ENCODE measurements around the gene TIMP1.

DNA sequence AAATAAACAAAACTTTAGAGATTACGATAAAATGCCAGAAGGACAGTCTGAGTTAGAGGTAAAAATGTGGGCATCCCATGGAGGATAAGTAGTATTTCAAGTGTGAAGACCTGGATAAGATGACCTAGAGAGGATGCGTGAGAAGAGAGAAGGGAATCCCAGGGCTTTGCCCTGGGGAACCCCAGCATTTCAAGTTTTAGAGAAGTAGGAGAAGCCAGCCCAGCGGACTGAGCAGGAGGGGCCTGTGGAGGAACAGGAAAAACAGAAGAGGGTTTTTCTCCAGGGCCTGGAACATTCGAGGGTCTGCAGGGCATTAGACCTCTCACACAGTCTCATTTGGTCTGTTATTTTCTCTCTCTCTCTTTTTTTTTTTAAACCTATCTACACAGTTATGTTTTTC, 50.4 kb downstream of the TIMP1 start:
- TF ChIP-seq, protein P1, sequence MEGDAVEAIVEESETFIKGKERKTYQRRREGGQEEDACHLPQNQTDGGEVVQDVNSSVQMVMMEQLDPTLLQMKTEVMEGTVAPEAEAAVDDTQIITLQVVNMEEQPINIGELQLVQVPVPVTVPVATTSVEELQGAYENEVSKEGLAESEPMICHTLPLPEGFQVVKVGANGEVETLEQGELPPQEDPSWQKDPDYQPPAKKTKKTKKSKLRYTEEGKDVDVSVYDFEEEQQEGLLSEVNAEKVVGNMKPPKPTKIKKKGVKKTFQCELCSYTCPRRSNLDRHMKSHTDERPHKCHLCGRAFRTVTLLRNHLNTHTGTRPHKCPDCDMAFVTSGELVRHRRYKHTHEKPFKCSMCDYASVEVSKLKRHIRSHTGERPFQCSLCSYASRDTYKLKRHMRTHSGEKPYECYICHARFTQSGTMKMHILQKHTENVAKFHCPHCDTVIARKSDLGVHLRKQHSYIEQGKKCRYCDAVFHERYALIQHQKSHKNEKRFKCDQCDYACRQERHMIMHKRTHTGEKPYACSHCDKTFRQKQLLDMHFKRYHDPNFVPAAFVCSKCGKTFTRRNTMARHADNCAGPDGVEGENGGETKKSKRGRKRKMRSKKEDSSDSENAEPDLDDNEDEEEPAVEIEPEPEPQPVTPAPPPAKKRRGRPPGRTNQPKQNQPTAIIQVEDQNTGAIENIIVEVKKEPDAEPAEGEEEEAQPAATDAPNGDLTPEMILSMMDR (IDR thresholded peaks at IDR 0.05), result no peak
- TF ChIP-seq POLR2A (IDR thresholded peaks at IDR 0.05), result no peak

Data from vagina (tissue), 2 donors.